Activated CD8-positive, alpha-beta T cell treated with anti-CD3 and anti-CD28 coated beads, Interleukin-2, amount 10 ng/mL, durations not matched to agents 7 days and 5 days (primary cell): ENCODE measurements around the gene TAS2R41. TPM values are rescaled to one million over a fixed set of nuclear protein-coding genes. Genes with fewer than 3 reads are reported as not detected.

Experiments
- ATAC-seq: fragments of 150-1000 bp; cut with Tn5 transposase; one replicate; pipeline ENCODE4 v1.10.0; 2021; ENCODE audit warnings: moderate library complexity
- CTCF ChIA-PET: fragments of 350-600 bp; sonication (Branson Sonifier 250); formaldehyde crosslinking; loops from one replicate; lab custom pipeline; 2021; ENCODE audit warnings: antibody characterized with exemption; lab: Charles Lee
- POLR2A ChIA-PET: fragments of 350-600 bp; sonication (Branson Sonifier 250); formaldehyde crosslinking; loops from one replicate; lab custom pipeline; 2021; ENCODE audit warnings: antibody characterized with exemption; lab: Charles Lee
- DNase-seq: peaks from one replicate; pipeline ENCODE4 v3.0.0-alpha.2; 2020
- H3K27ac Mint-ChIP-seq: one replicate; pipeline ENCODE4 v1.8.0; 2021; ENCODE audit warnings: mild to moderate bottlenecking, mixed read lengths
- H3K27me3 Mint-ChIP-seq: one replicate; pipeline ENCODE4 v1.8.0; 2021; ENCODE audit warnings: low read depth, mixed read lengths
- H3K36me3 Mint-ChIP-seq: one replicate; pipeline ENCODE4 v1.8.0; 2021; ENCODE audit warnings: low read depth, mixed read lengths
- H3K4me1 Mint-ChIP-seq: one replicate; pipeline ENCODE4 v1.8.0; 2021; ENCODE audit warnings: low read depth, mixed read lengths
- H3K4me3 Mint-ChIP-seq: one replicate; pipeline ENCODE4 v1.8.0; 2021; ENCODE audit warnings: mild to moderate bottlenecking, mixed read lengths
- H3K9me3 Mint-ChIP-seq: one replicate; pipeline ENCODE4 v1.8.0; 2022; ENCODE audit warnings: mixed read lengths; ENCODE audit not compliant: insufficient read depth
- total RNA-seq, 2 experiments: library from RNA; stranded (reverse); gene quantifications; one replicate each; pipeline ENCODE4 v1.2.3, GENCODE V29; 2021

Gene TAS2R41
- not detected for total RNA-seq

DNA sequence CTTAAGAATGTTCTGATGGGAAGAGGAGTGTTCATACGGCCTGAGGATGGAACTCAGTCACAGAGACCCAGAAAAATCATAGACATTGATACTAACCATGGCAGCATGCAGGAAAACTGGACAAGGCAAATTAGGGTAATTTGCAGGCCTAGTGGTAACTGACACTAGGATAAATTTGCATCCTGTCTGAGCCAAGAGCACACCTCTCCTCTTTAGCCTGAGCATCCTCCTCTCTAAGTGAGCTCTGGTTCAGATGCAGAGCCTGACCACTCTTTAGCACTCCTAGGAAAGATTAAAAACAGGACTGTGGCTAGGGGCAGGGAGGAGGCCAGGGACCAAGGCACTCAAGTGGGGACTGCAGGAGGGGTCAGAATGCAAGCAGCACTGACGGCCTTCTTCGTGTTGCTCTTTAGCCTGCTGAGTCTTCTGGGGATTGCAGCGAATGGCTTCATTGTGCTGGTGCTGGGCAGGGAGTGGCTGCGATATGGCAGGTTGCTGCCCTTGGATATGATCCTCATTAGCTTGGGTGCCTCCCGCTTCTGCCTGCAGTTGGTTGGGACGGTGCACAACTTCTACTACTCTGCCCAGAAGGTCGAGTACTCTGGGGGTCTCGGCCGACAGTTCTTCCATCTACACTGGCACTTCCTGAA is at the start of gene TAS2R41:
TAS2R41 (plus strand) TSS at position 373 of the 650 bp plus-strand sequence; CDS start at position 373, 0 bp downstream.
- CTCF ChIA-PET: interaction anchor here (0.5 kb wide), 1 partner anchor 1076 kb away, joined by 3 read pairs; no protein-coding TSS in a partner anchor
- Mint-ChIP-seq H3K27me3 (peaks cover 6% of the 10 kb centered on the region), H3K4me3 (no peak within 1 kb of the TSS), H3K4me1 (no peaks in the 10 kb centered on the region), H3K9me3 (no peaks in the 10 kb centered on the region), H3K36me3 (no peaks in the 10 kb centered on the region), H3K27ac (no peak within 1 kb of the TSS)
- DNase-seq (no peak), ATAC-seq (no peak)
- POLR2A ChIA-PET: no interaction called here

GRCh38 chr7:143429770-143430698 is 47.6 kb upstream of the TAS2R41 start:
- H3K27me3 Mint-ChIP-seq: peaks cover 4% of the 10 kb centered on the region
- H3K4me3 Mint-ChIP-seq: no peak overlapping the region
- H3K9me3 Mint-ChIP-seq: no peaks in the 10 kb centered on the region
- H3K36me3 Mint-ChIP-seq: no peaks in the 10 kb centered on the region
- CTCF ChIA-PET: no interaction called here
- POLR2A ChIA-PET: no interaction called here
- H3K27ac Mint-ChIP-seq: no peak overlapping the region
- DNase-seq (no peak), ATAC-seq (no peak)
- H3K4me1 Mint-ChIP-seq: peaks cover 13% of the 10 kb centered on the region

DNA sequence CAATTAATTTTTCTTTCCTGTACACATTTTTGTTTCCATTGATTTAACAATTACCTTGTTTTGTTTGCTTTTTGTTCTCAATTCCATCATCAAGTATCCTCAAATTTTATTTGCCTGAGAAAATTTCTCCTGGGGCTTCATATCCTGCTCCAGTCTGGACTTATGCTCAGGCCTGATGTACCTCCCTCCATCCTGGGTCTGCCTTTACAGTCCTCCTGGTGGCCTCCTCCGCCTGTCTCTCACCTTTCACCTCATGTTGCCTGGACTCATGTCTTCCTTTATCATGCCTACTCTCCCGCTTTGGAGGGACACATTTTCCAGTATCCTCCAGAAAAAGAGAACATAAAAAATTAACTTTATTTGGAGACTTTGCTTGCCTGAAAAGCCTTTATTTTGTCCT is 46.6 kb upstream of the TAS2R41 start:
- peaks cover 9% of the 10 kb centered on the region for H3K4me1 Mint-ChIP-seq
- no peaks in the 10 kb centered on the region for H3K36me3 Mint-ChIP-seq
- H3K27me3 Mint-ChIP-seq: peaks cover 4% of the 10 kb centered on the region
- H3K4me3 Mint-ChIP-seq: no peak overlapping the region
- POLR2A ChIA-PET: no interaction called here
- CTCF ChIA-PET: no interaction called here
- no peak for ATAC-seq
- H3K27ac Mint-ChIP-seq: no peak overlapping the region
- DNase-seq: no peak
- H3K9me3 Mint-ChIP-seq: no peaks in the 10 kb centered on the region

GRCh38 chr7:143433759-143434158 is 43.9 kb upstream of the TAS2R41 start:
- POLR2A ChIA-PET: no interaction called here

DNA sequence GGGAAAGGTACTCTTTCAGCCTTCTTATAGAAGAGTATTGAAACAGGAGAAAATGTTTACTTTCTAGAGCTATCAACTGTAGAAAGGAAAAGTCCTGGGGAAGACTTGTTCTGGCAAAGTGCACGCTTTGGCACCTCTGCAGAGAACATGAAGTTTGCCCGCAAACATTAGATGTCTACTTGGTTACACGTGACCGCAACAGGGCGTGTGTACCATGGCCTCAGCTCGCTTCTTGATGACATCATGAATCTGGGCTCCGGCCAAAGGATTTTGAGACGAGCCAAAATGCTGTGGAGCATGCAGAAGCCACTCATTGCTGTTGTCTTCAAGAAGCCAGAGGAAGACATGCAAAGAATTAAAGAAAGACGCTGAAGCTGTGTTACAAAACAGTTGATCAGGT is 43.0 kb upstream of the TAS2R41 start:
- ATAC-seq (no peak), DNase-seq (no peak)
- Mint-ChIP-seq H3K4me1 (peaks cover 11% of the 10 kb centered on the region), H3K36me3 (no peaks in the 10 kb centered on the region), H3K27me3 (peaks cover 4% of the 10 kb centered on the region), H3K9me3 (no peaks in the 10 kb centered on the region), H3K27ac (no peak overlapping the region), H3K4me3 (no peak overlapping the region)
- CTCF ChIA-PET: interaction anchor here (1.4 kb wide), 1 partner anchor 19 kb away, joined by 5 read pairs; no protein-coding TSS in a partner anchor
- POLR2A ChIA-PET: no interaction called here

More at GRCh38 chr7:143433759-143434158, 43.9 kb upstream of the TAS2R41 start:
- no peak overlapping the region for H3K4me3 Mint-ChIP-seq
- DNase-seq: no peak
- no peak for ATAC-seq
- H3K27me3 Mint-ChIP-seq: peaks cover 4% of the 10 kb centered on the region
- peaks cover 11% of the 10 kb centered on the region for H3K4me1 Mint-ChIP-seq
- H3K27ac Mint-ChIP-seq: no peak overlapping the region
- H3K9me3 Mint-ChIP-seq: no peaks in the 10 kb centered on the region
- no peaks in the 10 kb centered on the region for H3K36me3 Mint-ChIP-seq
- CTCF ChIA-PET: interaction anchor here (0.7 to 1.4 kb wide), 2 partner anchors 18 to 417 kb away, joined by 3 to 5 read pairs; no protein-coding TSS in a partner anchor

- H3K9me3 Mint-ChIP-seq: no peaks in the 10 kb centered on the region
- H3K27ac Mint-ChIP-seq: no peak overlapping the region
- H3K27me3 Mint-ChIP-seq: peaks cover 6% of the 10 kb centered on the region
- DNase-seq: no peak
- no peak overlapping the region for H3K4me3 Mint-ChIP-seq
- ATAC-seq: no peak
- CTCF ChIA-PET: no interaction called here
- H3K4me1 Mint-ChIP-seq: peaks cover 11% of the 10 kb centered on the region
- no peaks in the 10 kb centered on the region for H3K36me3 Mint-ChIP-seq
- POLR2A ChIA-PET: no interaction called here
Measured at GRCh38 chr7:143435266-143435665, 42.4 kb upstream of the TAS2R41 start.

DNA sequence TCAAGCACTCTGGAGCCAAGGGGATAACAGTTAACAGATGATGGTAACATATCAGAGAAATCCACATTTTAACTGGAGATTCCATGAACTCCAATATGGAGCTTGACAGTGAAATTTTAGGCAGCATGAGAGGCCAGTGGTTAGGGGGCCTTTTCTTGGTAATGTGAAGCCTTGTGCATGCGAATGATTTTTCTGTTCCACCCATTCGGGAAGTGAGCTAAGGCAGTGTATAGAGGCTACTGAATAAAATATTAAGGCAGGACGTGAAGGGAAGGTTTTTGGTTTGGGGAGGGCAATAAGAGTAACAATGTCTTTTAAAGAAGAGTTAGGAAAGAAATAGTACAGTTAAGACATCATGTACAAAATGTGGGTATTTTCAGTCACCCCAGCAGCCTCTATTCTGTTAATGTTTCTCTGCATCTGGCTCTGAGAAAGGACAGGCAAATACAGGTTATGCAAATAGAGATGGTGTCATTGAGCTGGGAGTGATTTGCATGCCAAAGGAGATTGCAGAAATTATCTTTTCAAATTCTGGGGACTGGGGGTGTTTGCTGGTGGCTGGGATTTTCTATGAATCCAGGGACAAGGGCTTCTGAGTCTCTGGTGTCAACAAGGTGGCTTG is 41.2 kb upstream of the TAS2R41 start:
- peaks cover 6% of the 10 kb centered on the region for H3K27me3 Mint-ChIP-seq
- ATAC-seq (no peak), DNase-seq (no peak)
- no peaks in the 10 kb centered on the region for H3K9me3 Mint-ChIP-seq
- H3K36me3 Mint-ChIP-seq: no peaks in the 10 kb centered on the region
- no peak overlapping the region for H3K4me3 Mint-ChIP-seq
- H3K27ac Mint-ChIP-seq: no peak overlapping the region
- ChIA-PET POLR2A (no interaction called here), CTCF (interaction anchor here (0.9 kb wide), 1 partner anchor 28 kb away, joined by 4 read pairs; the partner anchor contains the start of gene EPHA1)
- H3K4me1 Mint-ChIP-seq: peaks cover 11% of the 10 kb centered on the region

- peak overlapping the region; percentile 58 for H3K27ac Mint-ChIP-seq
- POLR2A ChIA-PET: no interaction called here
- no peaks in the 10 kb centered on the region for H3K36me3 Mint-ChIP-seq
- CTCF ChIA-PET: interaction anchor here (0.9 to 1.0 kb wide), 2 partner anchors 20 to 29 kb away, joined by 3 to 4 read pairs; partner anchors contain the start of gene EPHA1
- H3K4me3 Mint-ChIP-seq: no peak overlapping the region
- H3K9me3 Mint-ChIP-seq: no peaks in the 10 kb centered on the region
- ATAC-seq (peak; percentile 27), DNase-seq (no peak)
- peaks cover 11% of the 10 kb centered on the region for H3K4me1 Mint-ChIP-seq
- H3K27me3 Mint-ChIP-seq: peaks cover 2% of the 10 kb centered on the region
Measured at GRCh38 chr7:143437578-143437977, 40.1 kb upstream of the TAS2R41 start.

DNA sequence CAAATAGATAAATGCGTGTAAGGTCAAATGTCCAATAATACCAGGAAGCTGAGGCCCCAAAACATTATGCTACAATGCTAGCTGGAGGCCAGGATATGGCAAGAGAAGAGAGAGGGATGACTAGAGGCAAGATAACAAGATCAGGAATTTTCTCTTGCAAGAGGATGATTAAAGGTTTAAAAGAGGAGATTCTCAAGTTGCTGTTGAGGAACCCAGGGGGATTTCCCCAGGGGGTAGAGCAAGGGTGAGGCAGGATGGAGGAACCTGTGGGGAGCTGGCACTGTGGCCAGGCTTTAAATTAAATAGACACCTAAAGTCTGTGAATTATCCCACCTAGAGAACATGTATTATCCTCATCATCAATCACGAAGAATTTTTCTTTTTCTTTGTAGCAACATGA is 37.8 kb upstream of the TAS2R41 start:
- ATAC-seq: no peak
- H3K4me1 Mint-ChIP-seq: peaks cover 11% of the 10 kb centered on the region
- no peak overlapping the region for H3K4me3 Mint-ChIP-seq
- H3K36me3 Mint-ChIP-seq: no peaks in the 10 kb centered on the region
- H3K27ac Mint-ChIP-seq: no peak overlapping the region
- ChIA-PET CTCF (interaction anchor here (1.0 kb wide), 1 partner anchor 23 kb away, joined by 5 read pairs; no protein-coding TSS in a partner anchor), POLR2A (no interaction called here)
- no peak for DNase-seq
- H3K27me3 Mint-ChIP-seq: peaks cover 2% of the 10 kb centered on the region
- H3K9me3 Mint-ChIP-seq: no peaks in the 10 kb centered on the region

DNA sequence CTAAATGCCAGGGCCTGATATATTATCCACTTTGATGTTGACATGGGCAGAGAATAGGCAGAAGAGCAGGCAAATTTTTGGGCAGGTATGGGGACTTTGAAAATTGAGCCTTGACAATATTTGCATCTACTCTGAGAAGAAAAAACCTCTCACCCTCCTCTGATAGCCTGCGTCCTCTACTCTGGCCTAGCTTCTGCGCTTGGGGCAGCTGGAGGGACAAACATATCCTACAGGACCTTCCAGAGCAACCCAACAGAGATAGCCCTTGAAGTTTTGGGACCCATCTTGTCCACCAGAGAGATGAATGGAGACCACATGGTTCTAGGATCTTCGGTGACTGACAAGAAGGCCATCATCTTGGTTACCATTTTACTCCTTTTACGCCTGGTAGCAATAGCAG is 34.5 kb upstream of the TAS2R41 start, which contains the start of gene TAS2R60:
TAS2R60 (plus strand) TSS at position 301 of the 400 bp plus-strand sequence; CDS start at position 301, 0 bp downstream.
- no peak within 1 kb of the TSS for H3K27ac Mint-ChIP-seq
- H3K4me3 Mint-ChIP-seq: no peak within 1 kb of the TSS
- DNase-seq (no peak), ATAC-seq (no peak)
- POLR2A ChIA-PET: no interaction called here
- CTCF ChIA-PET: no interaction called here
- no peaks in the 10 kb centered on the region for H3K4me1 Mint-ChIP-seq
- no peaks in the 10 kb centered on the region for H3K36me3 Mint-ChIP-seq
- H3K9me3 Mint-ChIP-seq: no peaks in the 10 kb centered on the region
- H3K27me3 Mint-ChIP-seq: peaks cover 2% of the 10 kb centered on the region

DNA sequence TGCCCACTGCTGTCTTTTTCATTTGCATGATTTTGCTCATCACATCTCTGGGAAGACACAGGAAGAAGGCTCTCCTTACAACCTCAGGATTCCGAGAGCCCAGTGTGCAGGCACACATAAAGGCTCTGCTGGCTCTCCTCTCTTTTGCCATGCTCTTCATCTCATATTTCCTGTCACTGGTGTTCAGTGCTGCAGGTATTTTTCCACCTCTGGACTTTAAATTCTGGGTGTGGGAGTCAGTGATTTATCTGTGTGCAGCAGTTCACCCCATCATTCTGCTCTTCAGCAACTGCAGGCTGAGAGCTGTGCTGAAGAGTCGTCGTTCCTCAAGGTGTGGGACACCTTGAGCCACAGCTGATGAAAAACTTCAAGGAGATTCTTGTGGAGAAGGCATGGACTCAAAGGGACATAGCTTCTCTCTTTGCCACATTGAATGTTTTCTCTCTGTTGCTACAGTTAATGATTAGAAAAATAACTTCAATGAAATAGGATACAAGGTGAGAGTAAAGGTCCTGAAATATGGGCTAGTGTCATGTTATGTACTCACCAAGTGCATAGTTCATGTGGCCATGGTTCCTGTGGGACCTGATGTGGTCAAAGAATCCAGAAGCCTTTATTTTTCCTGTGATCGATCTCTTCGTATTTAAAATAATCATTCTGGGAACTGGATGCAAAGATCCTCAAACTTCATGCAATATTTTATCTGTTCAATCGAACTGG is 33.5 kb upstream of the TAS2R41 start:
- no peaks in the 10 kb centered on the region for H3K36me3 Mint-ChIP-seq
- H3K27ac Mint-ChIP-seq: no peak overlapping the region
- CTCF ChIA-PET: no interaction called here
- H3K4me3 Mint-ChIP-seq: no peak overlapping the region
- H3K4me1 Mint-ChIP-seq: no peaks in the 10 kb centered on the region
- POLR2A ChIA-PET: no interaction called here
- peaks cover 2% of the 10 kb centered on the region for H3K27me3 Mint-ChIP-seq
- no peaks in the 10 kb centered on the region for H3K9me3 Mint-ChIP-seq
- DNase-seq: no peak
- ATAC-seq: no peak
